Measurements from ENCODE around the gene C1orf159.

DNA sequence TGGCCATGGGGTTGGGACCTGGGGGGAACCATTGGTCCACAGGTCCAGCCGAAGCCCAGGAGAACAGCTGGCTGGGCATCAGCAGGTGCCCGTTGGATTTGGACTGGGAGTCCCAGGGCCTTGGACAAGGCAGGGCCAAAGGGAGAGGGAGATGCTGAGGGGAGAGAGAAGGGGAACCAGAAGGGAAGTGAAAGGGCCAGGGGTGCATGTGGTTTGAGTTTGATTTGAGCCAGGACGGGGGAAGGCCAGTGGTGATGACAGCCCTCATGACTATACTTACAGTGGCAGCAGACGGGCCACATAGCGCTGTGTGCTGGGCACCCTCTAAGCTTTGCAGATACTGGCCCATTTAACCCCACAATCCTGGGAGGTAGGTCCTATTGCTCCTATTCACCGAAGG is 77.2 kb downstream of the C1orf159 start:
- TF ChIP-seq, protein P1, sequence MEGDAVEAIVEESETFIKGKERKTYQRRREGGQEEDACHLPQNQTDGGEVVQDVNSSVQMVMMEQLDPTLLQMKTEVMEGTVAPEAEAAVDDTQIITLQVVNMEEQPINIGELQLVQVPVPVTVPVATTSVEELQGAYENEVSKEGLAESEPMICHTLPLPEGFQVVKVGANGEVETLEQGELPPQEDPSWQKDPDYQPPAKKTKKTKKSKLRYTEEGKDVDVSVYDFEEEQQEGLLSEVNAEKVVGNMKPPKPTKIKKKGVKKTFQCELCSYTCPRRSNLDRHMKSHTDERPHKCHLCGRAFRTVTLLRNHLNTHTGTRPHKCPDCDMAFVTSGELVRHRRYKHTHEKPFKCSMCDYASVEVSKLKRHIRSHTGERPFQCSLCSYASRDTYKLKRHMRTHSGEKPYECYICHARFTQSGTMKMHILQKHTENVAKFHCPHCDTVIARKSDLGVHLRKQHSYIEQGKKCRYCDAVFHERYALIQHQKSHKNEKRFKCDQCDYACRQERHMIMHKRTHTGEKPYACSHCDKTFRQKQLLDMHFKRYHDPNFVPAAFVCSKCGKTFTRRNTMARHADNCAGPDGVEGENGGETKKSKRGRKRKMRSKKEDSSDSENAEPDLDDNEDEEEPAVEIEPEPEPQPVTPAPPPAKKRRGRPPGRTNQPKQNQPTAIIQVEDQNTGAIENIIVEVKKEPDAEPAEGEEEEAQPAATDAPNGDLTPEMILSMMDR (IDR thresholded peaks at IDR 0.05): no peak
- TF ChIP-seq POLR2A (IDR thresholded peaks at IDR 0.05): no peak

Measured in right lobe of liver (tissue), 4 donors.